ENCODE measurements around the gene SLC15A4.

The SLC15A4 gene

DNA sequence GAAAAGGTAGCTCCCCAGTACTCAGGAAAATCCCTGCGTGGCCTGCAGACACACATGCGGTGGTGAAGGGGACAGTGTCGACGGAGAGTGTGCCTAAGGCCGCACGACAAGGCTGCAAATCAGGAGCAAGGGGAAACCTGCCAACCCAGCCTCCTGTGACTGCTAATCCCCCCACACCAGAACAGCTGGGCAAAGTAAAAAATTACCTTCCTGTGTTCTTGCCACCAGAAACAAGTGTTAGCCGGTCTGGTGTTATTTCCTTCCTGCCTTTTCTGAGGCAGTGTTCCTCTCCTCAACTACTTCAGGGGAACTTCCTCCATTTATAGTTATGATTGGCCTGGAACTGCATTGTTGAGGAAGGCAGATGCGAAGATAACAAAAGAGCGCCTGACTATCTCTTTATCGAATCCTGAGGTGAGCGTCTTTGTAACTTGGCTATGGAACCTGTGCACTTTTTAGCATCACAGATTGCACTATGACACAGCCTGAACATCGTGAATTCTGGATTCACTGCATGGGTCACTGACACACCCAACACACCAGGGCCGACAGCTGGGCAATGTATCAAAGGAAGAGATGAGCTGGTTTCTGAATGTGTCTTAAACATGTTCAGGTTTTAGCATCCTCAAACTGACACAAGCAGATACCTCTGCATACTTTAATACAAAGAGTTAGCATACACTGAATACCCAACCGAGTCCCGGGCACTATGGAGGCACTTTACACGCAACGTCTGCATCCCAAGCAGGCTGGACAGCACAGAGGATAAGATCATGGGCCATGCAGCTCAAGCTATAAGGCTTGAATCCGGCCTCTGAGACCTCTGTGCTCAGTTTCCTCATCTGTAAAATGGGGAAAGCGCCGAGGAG lies 28.9 kb downstream of the SLC15A4 start:
- DNase-seq (ENCODE audit: low spot score), result no peak

DNA sequence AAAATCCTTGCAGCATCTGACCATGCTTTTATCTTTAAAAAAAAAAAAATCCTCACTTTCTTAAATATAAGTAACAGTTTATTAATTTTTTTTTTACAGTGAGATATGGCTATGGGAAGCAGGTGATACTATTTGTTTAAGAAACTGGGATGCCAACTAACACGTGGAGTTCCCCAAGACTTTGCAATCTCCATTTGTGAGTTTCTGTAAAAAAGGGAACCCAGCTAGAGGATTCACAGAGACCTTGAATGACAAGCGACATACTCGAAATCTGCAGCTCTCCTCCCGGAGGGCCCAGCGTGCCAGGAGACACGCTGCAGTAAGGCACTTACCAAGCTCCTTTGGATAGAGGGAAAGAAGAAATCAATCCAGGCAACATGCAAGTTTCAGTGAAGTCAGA lies 30.1 kb downstream of the SLC15A4 start:
- DNase-seq (ENCODE audit: low spot score), result no peak

DNA sequence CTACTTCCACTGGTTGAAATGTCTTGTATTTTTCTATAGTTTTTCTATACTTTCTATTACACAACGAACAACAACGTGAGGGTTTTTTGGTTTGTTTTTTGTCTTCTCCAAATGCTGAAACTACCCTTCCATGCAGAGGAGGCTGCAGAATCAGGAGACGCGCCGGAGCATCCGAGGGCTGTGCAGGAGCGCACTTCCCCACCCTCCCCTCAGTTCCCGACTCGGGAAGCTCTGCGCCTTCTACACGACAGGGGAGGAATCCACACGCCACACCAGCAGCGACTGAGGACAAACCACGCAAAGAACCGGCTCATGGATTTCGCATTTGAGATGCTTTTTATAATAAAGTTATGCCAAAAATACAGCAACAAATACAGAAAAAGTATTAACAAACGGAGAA lies 30.9 kb downstream of the SLC15A4 start:
- no peak for DNase-seq (ENCODE audit: low spot score)

DNA sequence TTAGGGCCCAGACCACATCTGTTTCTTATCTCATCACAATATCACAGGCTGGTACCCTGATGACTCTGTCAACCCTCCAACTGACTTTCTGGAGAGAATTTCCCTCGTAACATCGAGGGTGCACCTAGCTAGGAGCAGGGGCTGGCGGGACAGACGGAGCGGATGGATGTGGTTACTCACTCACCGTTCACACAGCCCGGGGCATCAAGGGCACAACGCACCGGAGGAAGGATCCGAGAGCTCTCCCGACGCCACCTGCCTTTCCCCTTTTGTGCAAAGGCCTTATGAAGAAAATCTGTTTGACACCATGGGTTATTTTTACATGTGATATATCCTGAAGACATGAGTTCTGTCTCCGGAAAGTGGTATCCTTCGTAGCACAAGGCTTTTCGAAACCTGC lies 31.4 kb downstream of the SLC15A4 start:
- DNase-seq (ENCODE audit: low spot score), result no peak

- DNase-seq (ENCODE audit: low spot score), result no peak
Measured at GRCh38 chr12:128791395-128792322, 32.1 kb downstream of the SLC15A4 start.

GRCh38 chr12:128790653-128791373 lies 32.9 kb downstream of the SLC15A4 start:
- no peak for DNase-seq (ENCODE audit: low spot score)

DNA sequence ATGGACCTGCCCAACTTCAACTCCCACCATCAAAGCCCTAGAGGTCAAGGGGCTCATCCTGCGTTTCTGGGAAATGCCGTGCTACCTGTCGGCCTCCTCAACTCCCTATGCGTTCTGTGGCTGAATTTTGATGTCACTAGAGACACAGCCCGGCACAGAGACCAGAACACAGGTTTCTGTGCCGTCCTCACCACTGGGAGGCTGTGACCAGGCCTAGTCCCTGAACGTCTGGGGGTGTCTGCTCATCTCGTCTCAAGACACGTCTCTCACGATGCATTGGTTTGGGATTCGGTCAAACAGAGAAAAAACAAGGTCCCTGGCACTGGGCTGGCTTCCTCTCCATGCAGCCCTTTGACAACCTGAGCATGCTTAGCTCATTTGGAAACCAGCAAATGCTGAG lies 33.5 kb downstream of the SLC15A4 start:
- DNase-seq (ENCODE audit: low spot score), result no peak

DNA sequence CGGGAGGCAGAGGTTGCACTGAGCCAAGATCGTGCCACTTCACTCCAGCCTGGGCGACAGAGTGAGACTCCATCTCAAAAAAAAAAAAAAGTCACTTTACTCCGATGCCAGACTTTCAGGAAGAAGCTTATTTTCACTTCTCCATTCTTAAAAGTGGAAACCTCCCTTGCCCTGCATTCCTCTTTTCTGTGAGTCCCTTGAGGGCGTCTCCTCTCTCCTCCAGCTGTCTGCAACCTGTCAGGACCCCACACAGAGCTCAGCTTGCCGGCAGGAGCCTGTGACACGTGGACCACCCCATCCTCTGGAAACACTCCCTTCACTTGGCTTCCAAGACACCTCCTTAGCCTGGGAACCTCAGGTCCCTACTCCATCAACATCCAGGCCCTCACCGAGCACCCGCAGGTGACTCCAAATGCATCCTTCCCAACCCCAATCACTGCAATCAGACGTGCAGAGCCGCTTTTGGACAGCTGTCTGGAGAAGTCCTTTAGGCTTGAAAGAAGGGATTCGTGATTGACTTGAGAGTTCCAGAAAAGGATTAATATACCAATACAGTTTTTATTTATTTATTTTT lies 34.3 kb downstream of the SLC15A4 start:
- no peak for DNase-seq (ENCODE audit: low spot score)

GRCh38 chr12:128787827-128788226 lies 35.9 kb downstream of the SLC15A4 start:
- DNase-seq (ENCODE audit: low spot score), result no peak

- DNase-seq (ENCODE audit: low spot score), result no peak
Measured at GRCh38 chr12:128786741-128787391, 36.9 kb downstream of the SLC15A4 start.

DNA sequence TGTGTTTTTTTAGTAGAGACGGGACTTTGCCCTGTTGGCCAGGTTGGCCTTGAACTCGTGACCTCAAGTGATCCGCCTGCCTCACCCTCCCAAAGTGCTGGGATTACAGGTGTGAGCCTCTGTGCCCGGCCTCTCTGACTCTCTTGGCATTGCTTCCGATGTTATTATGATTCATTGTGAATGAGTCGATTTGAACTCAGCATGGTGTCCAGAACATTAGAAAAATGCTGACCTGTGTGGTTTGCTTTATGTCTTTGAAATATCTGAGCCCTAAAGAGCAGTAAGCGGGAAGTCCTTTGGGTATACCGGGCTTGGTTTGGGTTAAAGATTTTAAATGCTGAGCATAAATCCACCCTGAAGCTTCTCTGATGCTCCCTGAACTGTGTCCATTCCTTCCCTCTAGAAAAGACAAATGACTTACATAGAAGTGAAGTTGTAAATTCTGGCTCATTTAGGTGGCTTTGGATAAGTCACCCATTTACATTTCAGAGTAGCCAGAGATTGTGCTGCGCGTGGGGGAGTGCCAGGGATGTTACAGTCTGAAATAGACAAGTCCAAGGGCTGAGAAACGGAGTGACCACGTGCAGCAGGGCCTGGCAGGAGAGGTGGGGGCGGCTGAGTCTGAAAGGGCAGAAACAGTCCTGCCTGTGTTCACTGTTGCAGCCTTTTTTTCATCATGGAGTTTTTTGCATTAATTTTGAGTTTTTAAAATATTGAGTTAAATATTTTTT lies 39.6 kb downstream of the SLC15A4 start:
- no peak for DNase-seq (ENCODE audit: low spot score)

DNA sequence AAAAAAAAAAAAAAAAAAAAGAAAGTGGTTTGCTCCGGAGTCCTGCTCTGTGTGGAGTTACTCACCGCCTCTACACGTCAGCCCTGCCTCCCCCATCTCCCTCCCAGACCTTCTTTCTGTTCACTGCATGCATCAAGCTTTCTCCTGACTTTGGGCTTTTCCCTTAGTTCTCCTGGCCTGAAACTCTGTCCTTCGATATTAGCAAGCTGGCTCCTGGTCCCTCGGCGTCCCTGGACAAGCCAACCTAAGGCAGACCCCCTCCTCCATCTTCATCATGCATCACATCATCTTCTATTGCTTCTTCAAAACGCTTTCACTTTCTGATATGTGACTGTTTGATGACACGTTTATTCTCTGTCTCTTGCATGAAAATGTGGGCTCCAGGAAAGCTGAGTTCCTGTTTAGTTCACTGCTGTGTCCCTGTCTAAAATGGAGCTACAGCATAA lies 40.6 kb downstream of the SLC15A4 start:
- no peak for DNase-seq (ENCODE audit: low spot score)

GRCh38 chr12:128779901-128780300 lies 43.9 kb downstream of the SLC15A4 start:
- DNase-seq (ENCODE audit: low spot score), result no peak

DNA sequence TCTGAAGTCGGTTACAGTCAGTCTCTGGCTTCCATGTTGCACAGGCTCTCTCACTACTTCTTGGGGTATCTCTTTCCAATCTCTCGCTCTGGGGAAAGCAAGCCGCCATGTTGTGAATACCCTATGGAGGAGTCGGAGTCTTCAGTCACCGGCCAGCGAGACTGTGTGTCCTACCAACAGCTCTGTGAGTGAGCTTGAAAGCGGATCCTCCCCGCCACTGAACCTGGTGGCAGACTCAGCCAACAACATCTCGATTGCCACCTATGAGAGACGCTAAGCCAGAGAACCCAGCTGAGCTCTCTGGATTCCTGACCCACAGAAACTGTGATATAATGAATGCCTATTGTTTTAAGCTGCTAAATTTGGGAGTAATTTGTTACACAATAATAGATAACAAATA lies 51.5 kb downstream of the SLC15A4 start:
- DNase-seq (ENCODE audit: low spot score), result no peak

GRCh38 chr12:128771681-128772080 lies 52.1 kb downstream of the SLC15A4 start:
- DNase-seq (ENCODE audit: low spot score), result no peak

GRCh38 chr12:128767518-128767917 lies 56.2 kb downstream of the SLC15A4 start:
- DNase-seq (ENCODE audit: low spot score), result no peak

- no peak for DNase-seq (ENCODE audit: low spot score)
Measured at GRCh38 chr12:128766738-128767501, 56.8 kb downstream of the SLC15A4 start.

DNA sequence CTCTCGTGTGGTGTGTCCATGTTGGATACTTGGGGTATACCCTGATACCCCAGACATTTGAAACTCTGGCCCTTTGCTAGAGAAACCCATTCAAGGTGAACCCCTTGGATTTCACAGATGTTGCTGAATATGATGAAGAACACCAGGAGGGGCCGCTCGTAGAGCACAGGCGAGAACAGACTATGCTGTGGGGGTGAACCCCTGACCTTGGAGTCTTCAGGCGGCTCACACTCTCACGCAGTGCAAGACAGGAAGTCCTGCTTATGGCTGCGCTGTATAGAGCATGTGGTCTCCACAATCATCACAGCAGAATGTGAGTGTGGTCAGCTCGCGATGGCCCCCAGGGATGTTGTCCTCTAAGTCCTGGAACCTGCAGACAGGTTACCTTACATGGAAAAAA lies 60.4 kb downstream of the SLC15A4 start:
- DNase-seq (ENCODE audit: low spot score), result no peak

DNA sequence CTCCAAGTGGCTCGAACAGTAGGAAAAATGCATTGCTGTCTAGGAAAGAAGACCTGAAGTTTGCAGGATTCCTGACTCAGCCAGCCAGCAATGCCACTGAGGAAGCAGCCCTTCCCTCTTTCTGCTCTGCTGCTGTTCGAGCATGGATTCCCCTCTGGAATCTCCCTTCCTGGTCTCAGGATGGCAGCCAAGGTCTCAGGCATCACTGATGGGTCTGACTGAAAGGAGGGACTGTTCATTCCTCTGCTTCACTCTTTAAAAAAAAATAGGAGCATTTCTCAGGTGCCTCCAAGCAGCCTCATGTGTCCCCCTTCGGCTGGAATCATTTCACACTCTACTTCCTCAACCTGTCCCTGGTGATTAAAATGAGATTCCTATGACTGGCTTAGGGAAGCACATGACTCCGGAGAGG lies 62.4 kb downstream of the SLC15A4 start:
- DNase-seq (ENCODE audit: low spot score), result no peak

GRCh38 chr12:128755566-128755965 lies 68.2 kb downstream of the SLC15A4 start:
- no peak for DNase-seq (ENCODE audit: low spot score)

Measured in LoVo (cell line).